GM18498 (cell line): ENCODE measurements around the gene ARL14EP.

Experiments
- ATAC-seq: cut with Tn5 transposase; IDR thresholded peaks from one replicate; pipeline ENCODE4 v1.9.1; 2021; ENCODE audit warnings: mild to moderate bottlenecking, moderate library complexity; ENCODE audit not compliant: unreplicated experiment

ARL14EP gene

DNA sequence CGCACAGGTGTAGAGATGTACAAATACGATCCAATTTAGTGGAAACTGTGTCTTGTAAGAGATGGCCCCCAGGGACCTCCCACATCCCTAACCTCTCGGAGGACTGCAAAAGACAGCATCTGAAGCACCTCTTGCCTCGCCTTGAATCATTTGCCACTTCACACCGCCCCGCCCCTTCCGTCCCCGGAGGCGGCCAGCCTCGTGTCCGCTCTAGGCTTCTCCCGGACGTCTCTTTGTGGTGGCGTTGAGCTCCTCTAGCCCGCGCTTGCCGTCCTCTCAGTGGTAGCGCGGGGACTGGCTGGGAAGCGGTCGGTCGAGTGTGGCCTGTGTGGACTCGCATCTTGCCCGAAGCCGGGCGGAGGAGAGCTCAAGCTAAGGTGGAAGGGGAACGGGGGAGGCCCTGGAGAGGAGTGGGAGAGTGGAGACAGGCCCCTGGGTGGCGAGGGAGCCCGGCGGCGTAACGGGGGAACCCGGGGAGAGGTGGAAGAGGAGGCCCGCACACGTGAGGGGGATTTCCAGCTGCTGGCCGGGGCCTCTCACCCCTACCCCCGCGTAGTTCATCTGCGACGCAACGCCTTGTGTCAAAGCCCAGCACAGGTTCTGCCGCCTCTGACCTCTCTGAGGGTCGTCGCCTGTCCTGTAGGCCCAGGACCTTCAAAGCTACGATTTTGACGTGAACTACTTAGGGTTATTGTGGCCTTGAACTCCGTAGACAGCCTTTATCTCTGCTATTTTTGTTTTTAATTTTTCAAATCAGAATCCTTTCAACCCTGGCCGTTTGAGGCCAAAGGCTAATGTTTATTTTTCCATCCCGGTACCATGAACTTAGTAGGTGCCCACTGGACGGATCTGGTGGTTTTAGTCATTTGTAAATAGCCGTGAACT lies at the start of gene ARL14EP:
Gene ARL14EP, plus strand, starts transcription at position 279 of the 885 bp plus-strand sequence. CDS start 7,845 bp downstream, outside the sequence.
- peak; percentile 98 for ATAC-seq

DNA sequence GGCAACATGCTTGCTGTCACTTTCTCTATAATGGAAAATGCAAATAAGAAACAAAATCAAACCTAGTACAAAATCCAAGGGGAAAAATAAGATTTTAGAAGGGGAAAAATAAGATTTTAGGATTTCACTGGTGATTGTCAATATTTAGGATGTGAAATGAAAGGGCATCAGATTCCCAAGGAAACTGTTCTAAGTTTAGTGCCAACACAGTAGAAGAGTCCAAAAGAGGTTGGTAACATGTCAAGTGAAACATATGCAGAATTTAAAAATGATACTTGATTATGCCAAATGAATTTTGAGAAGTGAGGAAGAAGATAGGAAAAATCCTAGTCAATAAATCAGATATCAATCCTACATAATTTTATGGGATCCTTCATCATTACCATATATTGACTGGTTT lies 45.7 kb upstream of the ARL14EP start:
- ATAC-seq = no peak

DNA sequence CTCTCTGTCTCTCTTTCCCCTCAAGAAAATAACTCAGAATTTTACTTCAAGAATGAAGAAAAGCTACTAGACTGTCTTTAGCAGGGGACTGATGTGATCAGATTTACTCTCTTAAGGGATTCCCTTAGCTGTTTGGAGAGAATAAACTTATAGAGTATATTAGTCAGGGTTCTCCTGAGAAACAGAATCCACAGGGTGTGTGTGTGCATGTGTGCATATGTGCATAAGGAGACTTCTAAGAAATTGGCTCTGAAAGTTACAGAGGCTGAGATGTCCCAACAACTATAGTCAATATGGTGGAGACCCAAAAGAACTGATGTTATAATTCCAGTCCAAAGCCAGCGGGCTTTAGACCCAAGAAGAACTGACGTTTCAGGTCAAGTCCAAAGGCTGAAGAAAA lies 43.1 kb upstream of the ARL14EP start:
- ATAC-seq = no peak

- peak; percentile 27 for ATAC-seq
Measured at GRCh38 chr11:30281476-30282288, 41.2 kb upstream of the ARL14EP start.

- peak; percentile 89 for ATAC-seq
Measured at GRCh38 chr11:30282289-30282631, 40.6 kb upstream of the ARL14EP start.

- ATAC-seq = no peak
Measured at GRCh38 chr11:30284836-30285235, 38.1 kb upstream of the ARL14EP start.

DNA sequence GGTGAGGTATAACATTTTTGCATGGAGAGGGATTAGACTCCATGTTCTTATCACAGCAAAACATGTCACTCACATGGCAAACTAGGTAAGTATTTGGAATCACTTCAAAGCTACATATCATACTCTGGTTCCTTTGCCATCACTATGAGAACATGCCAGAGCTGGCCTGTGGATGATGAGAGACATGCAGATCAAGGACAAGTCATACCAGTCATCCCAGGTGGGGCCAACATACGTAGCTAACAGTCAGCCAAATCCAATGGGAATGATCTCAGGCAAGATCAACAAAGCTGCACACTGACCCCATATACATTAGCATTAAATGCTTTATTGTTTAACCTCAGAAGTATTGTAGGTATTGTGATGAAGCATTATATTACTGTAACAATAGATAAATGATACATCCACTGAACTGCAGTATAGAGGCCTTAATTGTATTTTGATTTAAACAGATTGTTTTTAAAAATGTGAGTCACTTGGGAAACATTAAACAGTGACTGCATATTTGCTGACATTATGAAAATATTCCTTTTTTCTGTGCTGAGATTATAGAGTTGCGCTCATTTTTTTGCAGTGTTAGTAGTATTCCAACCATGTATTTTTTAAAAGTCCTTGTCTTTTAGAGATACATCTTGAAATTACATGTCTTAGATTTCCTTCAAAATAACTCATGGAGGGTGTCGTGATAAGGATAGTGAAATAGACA lies 37.3 kb upstream of the ARL14EP start:
- ATAC-seq = no peak

GRCh38 chr11:30291331-30291730 lies 31.6 kb upstream of the ARL14EP start:
- ATAC-seq = no peak

- no peak for ATAC-seq
Measured at GRCh38 chr11:30292545-30292944, 30.4 kb upstream of the ARL14EP start.

DNA sequence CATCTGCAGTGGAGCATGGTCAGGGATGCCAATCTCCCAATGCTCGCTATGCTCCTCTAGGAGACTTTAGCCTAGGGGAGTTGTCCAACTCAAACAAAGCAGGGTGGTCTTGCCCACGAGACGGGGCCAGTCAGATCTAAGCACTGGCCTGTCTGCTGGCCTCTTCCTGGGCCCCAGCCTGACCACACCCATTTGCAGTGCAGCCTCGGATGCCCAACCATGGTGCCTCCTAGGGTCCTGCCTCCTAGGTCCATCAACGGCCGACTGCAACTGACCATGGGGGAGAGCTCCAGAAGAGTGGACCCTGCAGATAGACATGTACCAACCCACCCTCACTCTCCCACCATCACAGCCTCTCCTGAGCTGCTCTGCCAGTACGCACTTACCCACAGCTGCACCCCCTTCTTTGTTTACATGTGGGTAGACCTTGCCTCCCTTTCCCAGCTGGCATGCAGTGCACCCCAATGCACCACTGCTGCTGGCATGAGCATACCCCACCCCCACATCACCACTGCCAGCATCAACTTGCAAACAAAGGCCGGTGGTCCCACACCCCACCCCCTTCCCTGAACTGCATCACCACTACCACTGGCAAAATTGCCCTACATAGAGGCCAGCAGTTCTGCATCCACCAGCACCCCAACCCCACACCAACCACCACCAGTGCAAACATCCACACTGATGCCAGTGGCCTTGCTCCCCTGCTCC lies 27.6 kb upstream of the ARL14EP start:
- ATAC-seq = no peak

DNA sequence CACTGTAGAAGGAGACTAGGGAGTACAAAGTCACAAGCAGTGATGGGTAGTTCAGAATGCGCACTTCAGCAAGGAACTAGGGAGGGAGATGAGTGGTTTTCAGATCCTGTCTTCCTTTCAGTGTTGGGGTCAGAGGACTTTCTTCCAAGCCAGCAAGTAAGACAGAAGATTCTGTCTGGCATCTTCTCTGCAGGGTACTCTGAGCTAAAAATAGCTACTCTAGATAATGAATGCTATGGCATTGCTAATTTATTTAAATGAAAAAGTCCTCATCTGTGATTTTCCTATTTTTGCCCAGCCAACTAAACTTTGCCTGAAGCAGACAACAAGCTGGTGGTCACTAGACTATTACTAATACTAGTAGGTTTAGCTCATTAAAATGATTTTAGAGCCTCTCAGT lies 18.3 kb upstream of the ARL14EP start:
- no peak for ATAC-seq

- ATAC-seq = peak; percentile 98
Measured at GRCh38 chr11:30310623-30311022, 12.3 kb upstream of the ARL14EP start.

DNA sequence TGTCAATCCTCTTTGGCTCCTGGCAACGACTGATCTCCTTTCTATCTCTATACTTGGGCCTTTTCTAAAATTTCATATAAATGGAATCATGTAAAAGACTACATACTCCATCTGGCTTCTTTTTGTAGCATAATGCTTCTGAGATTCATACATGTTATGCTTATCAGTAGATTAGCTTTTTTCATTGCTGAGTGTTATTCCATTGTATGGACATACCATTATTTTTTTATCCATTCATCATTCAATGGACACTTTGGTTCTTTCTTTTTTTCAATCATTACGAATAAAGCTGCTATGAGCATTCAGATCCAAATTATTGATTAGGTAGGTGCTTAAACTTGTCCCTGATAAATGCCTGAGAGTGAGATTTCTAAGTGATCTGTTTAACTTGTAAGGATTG lies 11.7 kb upstream of the ARL14EP start:
- ATAC-seq = no peak

- ATAC-seq = no peak
Measured at GRCh38 chr11:30312243-30312642, 10.7 kb upstream of the ARL14EP start.

GRCh38 chr11:30313580-30313979 lies 9.3 kb upstream of the ARL14EP start:
- ATAC-seq = no peak

DNA sequence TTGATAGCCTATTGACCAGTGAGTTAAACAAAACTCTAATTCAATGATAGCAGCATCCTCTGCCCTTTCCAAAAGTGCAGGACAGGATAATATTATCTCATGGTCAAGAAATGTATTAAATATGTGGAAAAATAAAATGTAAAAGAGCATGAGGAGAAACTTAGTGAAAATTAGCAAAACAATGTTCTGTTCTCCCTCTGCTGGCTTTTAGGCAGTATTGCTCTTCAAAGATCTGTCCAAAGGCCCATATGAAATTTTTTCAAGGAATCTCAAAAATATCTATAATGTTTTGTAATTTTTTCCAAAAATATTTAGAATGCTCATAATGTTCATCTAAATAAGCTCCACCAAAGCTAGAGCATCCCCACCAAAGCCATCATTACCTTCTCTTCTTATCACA lies 8.3 kb upstream of the ARL14EP start:
- no peak for ATAC-seq

- no peak for ATAC-seq
Measured at GRCh38 chr11:30316237-30316636, 6.7 kb upstream of the ARL14EP start.

DNA sequence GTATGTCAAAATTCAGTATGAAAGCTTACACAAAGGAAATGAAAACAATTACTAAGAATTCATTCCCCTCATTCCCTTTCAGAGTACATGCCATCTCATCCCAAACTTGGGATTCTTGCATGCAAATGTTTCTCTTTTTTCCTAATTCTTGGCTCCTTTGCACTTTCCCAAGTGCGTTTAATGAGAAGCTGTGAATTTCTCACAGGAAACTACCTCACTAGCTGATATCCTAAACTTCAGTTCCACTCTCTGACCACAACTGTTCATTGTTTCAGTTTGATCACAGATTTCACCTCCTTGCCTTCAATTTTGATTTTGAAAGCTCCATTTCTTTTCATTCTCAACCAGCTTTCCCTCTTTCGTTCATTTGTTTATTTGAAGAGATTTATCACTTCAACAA lies 5.9 kb upstream of the ARL14EP start:
- peak; percentile 70 for ATAC-seq

GRCh38 chr11:30321321-30321720 lies 1.6 kb upstream of the ARL14EP start:
- no peak for ATAC-seq

GRCh38 chr11:30322191-30322590 lies 713 bp upstream of the ARL14EP start:
- ATAC-seq = no peak
